Inferior parietal cortex (tissue), 1 donor: Measurements from ENCODE around the gene BFSP2.
"Not testable (repeated sequence)": the region's sequence is repeated elsewhere in the genome, so short reads cannot be mapped to it uniquely, and the experiment has no call there.

Source experiments
- DNase-seq: peaks from one replicate; pipeline ENCODE4 v3.0.0-alpha.2; 2016; ENCODE audit errors: extremely low spot score

Gene BFSP2

DNA sequence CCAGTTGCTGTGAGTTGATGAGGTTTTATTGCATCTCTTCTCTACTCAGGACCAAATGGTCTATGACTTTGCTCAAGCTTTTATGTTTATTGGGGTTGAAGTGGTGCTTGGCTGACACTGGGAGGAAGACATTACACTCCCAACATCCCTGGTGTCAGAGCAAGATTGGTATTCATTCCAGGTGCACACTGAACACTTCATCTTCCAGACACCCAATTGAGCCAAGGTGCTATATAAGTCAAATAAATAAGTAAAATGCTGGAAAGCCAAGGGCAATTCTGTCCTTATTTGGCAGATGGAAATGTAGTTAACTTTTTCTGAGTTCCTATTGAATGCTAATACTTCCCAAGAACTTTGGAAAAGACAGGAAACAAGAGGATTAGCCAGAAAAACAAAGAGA, 120.4 kb downstream of the BFSP2 start:
- no peak for DNase-seq

DNA sequence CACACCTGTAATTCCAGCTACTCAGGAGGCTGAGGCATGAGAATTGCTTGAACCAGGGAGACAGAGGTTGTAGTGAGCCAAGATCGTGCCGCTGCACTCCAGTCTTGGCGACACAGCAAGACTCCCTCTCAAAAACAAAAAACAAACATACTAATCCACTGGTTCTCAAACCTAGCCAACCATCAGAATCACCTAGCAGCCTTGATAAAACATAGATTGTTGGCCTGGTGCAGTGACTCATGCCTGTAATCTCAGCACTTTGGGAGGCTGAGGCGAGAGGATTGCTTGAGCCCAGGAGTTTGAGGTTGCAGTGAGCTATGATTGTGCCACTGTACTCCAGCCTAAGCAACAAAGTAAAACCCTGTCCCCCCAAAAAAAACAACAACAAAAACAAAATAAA, 121.1 kb downstream of the BFSP2 start:
- not testable (repeated sequence) for DNase-seq

DNA sequence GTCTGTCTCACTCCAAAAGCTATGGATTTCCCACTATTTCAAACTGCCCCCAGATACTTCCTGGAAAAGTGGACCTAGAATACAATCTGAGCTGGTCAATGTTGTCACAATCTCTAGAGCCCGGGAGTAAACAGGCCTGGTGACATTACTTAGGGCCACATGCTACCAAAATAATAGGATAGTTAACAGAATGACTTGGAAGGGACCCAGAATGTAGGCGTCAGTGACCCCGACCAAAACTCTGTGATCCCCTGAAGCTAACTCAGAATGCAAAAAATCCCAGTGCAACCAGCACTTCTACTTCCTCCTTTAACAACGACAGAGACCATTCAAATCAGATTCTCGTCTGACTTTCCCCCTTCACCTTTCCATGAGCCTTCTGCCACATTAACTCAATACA, 122.1 kb downstream of the BFSP2 start:
- DNase-seq: no peak

DNA sequence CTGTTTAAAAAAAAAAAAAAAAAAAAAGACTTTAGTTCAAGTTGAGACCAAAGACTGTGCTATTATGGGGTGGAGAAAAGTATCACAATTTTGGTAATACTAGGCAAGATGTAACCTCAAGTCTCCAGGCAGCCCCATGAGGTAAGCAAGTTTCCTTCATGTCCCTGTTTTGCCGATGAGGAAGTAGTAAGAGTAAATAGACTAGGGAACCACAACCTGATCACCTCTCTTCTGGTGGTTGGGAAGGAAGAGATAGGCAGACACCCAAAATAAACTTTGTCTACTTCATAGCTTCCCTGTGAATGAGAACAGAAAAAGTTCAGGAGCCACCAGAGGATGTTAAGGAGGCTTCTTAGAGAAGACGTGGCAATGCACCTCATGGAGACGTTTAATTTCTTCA, 123.9 kb downstream of the BFSP2 start:
- DNase-seq: not testable (repeated sequence)
